Spleen (tissue), 7 donors: ENCODE data around the gene ITPR1.

ENCODE experiments used
- POLR2AphosphoS5 ChIP-seq, 3 donors: sonication (generic); formaldehyde crosslinking; IDR thresholded peaks; one replicate each; pipeline ENCODE4 v1.5.1; 2017; ENCODE audit warnings: antibody characterized with exemption in 3 of 3
- TF ChIP-seq, protein P1 (sequence below), 11 experiments: fragments of 200-600 bp in 7 of 11; fragments of 450-650 bp in 4 of 11; sonication (generic) in 4 of 11; IDR thresholded peaks in 8 of 11; conservative IDR thresholded peaks in 3 of 11; 1 replicate in 7 of 11; 2 replicates in 4 of 11; pipeline versions ENCODE4 v1.4.0 to v1.8.0; 2016 to 2021; ENCODE audit warnings: antibody characterized with exemption in 11 of 11, inconsistent platforms in 4 of 11, mild to moderate bottlenecking in 1 of 11
- donor health status: DM: no; HTN: no; CAD: no; lungs with moderate emphysema.
- donor health status: DM: no; HTN: no; CAD: no.
- donor health status: DM: no; HTN: no; CAD: no.

DNA sequence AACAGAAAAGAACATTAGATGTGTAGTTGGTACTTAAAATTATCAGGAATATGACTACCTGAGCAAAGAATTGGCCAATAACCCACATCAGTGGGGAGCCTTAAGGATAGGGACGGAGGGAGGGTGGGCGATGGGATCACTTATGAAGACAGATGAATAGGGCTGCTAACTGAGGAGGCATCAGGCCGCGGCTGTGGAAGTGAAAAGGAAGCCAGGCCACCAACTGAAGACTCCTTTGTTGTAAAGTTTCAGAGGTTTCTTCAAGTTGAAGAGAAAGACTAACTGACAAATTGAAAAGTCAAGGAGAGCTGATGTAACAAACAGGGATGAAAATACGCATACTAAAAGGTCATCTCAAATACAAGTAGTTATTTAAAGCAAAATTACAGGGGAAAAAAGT lies 350.5 kb downstream of the ITPR1 start:
- no peak for TF ChIP-seq POLR2AphosphoS5 (IDR thresholded peaks at IDR 0.05)
- TF ChIP-seq, protein P1, sequence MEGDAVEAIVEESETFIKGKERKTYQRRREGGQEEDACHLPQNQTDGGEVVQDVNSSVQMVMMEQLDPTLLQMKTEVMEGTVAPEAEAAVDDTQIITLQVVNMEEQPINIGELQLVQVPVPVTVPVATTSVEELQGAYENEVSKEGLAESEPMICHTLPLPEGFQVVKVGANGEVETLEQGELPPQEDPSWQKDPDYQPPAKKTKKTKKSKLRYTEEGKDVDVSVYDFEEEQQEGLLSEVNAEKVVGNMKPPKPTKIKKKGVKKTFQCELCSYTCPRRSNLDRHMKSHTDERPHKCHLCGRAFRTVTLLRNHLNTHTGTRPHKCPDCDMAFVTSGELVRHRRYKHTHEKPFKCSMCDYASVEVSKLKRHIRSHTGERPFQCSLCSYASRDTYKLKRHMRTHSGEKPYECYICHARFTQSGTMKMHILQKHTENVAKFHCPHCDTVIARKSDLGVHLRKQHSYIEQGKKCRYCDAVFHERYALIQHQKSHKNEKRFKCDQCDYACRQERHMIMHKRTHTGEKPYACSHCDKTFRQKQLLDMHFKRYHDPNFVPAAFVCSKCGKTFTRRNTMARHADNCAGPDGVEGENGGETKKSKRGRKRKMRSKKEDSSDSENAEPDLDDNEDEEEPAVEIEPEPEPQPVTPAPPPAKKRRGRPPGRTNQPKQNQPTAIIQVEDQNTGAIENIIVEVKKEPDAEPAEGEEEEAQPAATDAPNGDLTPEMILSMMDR (IDR thresholded peaks at IDR 0.05 in 8 of 11, conservative IDR thresholded peaks at IDR 0.05 in 3 of 11) = no peak
